DLD1 (cell line): ENCODE measurements around the gene TGM6.
"Not testable (repeated sequence)": the region's sequence is repeated elsewhere in the genome, so short reads cannot be mapped to it uniquely, and the experiment has no call there.

Experiments
- in situ Hi-C: cut with HindIII; loops from 2 replicates; pipeline ENCODE4 v1.10.0; 2017; ENCODE audit warnings: low sequenced_read_pairs

The TGM6 gene

DNA sequence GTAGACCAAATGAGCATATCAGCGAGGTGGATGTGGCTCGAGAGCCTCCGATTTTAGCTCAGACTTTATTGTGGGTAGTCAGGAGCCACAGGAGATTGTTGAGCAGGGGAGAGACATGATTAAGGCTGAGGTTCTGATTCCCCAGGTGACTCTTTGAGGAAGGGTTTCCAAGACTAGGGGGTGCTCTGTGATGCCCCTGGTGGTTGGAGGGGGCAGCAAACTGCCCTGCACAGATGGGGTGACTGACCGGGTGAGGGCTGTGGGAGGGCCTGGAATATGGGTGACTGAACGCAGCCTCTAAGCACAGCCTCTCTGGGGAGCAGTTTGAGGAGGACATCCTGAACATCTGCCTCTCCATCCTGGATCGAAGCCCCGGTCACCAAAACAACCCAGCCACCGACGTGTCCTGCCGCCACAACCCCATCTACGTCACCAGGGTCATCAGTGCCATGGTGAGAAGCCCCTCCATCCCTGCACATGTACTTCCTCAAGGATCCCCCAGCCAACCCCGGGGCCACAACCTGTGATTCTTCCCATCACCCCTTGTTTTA lies 17.0 kb downstream of the TGM6 start:
- in situ Hi-C loops = no loop called here

GRCh38 chr20:2398449-2398848 lies 17.7 kb downstream of the TGM6 start:
- in situ Hi-C loops = no loop called here

DNA sequence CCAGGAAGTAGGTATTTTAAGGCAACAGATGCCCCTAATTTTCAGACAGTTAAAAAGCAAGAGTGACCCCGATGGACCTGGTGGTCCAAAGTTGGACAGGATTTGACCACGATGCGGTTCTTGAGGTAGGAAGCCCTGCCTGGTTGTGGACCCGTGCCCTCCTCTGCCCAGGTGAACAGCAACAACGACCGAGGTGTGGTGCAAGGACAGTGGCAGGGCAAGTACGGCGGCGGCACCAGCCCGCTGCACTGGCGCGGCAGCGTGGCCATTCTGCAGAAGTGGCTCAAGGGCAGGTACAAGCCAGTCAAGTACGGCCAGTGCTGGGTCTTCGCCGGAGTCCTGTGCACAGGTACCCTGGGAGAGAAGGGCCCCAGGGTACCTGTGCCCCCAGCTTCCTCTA lies 18.7 kb downstream of the TGM6 start:
- in situ Hi-C loops = no loop called here

DNA sequence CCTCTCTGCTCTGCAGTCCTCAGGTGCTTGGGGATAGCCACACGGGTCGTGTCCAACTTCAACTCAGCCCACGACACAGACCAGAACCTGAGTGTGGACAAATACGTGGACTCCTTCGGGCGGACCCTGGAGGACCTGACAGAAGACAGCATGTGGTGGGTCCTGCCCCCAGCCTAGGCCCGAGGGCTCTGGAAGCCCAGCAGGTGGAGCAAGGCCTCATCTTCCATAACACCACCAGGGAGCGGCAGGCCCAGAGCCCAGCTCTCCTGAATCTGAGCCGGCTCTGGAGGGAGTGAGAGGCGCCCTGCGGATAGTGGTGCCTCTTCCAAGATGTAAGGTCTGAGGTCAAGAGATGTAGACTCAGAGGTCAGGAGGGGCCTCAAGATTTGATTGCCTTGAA lies 19.6 kb downstream of the TGM6 start:
- in situ Hi-C loops = no loop called here

- in situ Hi-C loops = no loop called here
Observed at GRCh38 chr20:2401527-2401926, 20.8 kb downstream of the TGM6 start.

GRCh38 chr20:2402271-2402980 lies 21.7 kb downstream of the TGM6 start:
- in situ Hi-C loops = no loop called here

- in situ Hi-C loops = no loop called here
Observed at GRCh38 chr20:2403291-2404052, 22.8 kb downstream of the TGM6 start.

- in situ Hi-C loops = no loop called here
Observed at GRCh38 chr20:2405693-2406065, 25.0 kb downstream of the TGM6 start.

GRCh38 chr20:2407355-2407754 lies 26.7 kb downstream of the TGM6 start:
- in situ Hi-C loops = not testable (repeated sequence)

- in situ Hi-C loops = no loop called here
Observed at GRCh38 chr20:2408111-2408510, 27.4 kb downstream of the TGM6 start.

DNA sequence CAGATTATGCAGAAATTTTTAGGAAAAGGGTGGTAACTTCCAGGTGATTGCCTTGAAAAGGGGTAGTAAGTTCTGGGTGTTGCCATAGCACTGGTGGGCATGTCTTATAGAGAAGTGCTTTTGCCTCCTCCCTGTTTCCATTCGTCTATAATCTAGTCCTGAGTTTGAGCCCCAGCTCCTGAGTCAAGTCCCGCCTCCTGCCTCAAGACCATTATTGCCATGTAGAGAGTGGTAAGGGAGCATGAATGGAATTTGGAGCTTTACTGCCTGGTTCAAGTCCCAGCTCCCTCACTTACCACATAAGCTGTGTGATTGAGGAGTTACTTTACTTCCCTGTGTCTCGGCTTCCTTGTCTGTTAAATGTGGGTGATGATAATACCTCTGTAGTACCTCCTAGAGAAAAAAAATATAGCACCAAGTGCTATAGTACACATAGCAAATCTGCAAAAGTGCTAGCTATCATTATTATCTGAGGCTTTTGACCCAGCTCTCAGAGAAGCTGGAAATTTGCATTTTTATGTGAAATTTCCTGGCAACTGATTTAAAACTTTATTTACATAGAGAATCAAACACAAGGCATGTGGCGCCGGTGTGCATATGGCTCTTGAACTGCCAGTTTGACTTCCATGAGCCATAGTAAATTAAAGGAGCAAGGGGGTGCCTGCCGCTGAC lies 36.0 kb downstream of the TGM6 start:
- in situ Hi-C loops = no loop called here

GRCh38 chr20:2417213-2417541 lies 36.5 kb downstream of the TGM6 start:
- in situ Hi-C loops = no loop called here

GRCh38 chr20:2418388-2418787 lies 37.7 kb downstream of the TGM6 start:
- in situ Hi-C loops = no loop called here

GRCh38 chr20:2420510-2420909 lies 39.8 kb downstream of the TGM6 start:
- in situ Hi-C loops = no loop called here

- in situ Hi-C loops = no loop called here
Observed at GRCh38 chr20:2421247-2421646, 40.5 kb downstream of the TGM6 start.

GRCh38 chr20:2429051-2429450 lies 48.4 kb downstream of the TGM6 start:
- in situ Hi-C loops = no loop called here

GRCh38 chr20:2430538-2430937 lies 49.8 kb downstream of the TGM6 start:
- in situ Hi-C loops = no loop called here

DNA sequence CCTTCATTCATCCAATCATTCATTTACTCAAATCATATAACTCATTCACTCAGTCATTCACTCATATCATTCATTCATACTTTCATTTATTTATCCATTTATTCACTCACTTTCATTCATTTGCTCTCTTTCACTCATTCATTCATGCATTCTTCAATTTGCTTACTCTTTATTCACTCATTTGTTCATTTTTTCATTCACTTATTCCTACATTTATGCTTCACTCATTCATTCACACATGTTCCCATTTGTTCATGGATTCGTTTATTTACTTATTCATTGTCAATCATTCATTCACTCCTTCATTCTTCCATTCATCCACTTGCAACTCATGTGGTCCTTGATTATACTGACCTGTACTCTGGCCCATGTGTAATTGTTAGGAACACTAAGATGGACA lies 50.5 kb downstream of the TGM6 start:
- in situ Hi-C loops = no loop called here

- in situ Hi-C loops = no loop called here
Observed at GRCh38 chr20:2446845-2447244, 66.1 kb downstream of the TGM6 start.

DNA sequence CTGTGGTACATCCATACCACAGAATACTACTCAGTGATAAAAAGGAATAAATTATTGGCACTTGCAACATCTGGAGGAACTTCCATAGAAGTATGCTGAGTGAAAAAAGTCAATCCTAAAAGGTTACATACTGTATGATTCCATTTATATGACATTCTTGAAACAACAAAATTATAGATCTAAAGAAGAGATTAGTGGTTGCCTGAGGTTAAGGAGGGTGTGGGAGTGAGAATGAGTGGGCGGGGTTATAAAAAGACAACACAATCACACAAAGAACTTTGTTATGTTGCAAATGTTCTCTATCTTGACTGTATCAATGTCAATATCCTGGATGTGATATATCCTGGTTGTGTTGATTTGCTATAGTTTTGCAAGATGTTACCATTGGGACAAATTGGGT lies 68.7 kb downstream of the TGM6 start:
- in situ Hi-C loops = no loop called here

- in situ Hi-C loops = no loop called here
Observed at GRCh38 chr20:2451422-2451821, 70.7 kb downstream of the TGM6 start.
